Upper lobe of left lung (tissue), 4 donors: ENCODE measurements around the gene C2CD2L.

ENCODE experiments used
- CTCF ChIP-seq, 6 experiments: fragments of 450-650 bp in 4 of 6; fragments of 200-600 bp in 2 of 6; sonication (generic) in 2 of 6; IDR thresholded peaks; one replicate each; pipeline ENCODE4 v1.5.1; 2016 to 2019; ENCODE audit warnings: antibody characterized with exemption in 6 of 6
- EP300 ChIP-seq, 4 donors: sonication (generic); formaldehyde crosslinking; IDR thresholded peaks; one replicate each; pipeline ENCODE4 v1.5.1; 2017; ENCODE audit warnings: antibody characterized with exemption in 4 of 4, control low read depth in 2 of 4
- POLR2A ChIP-seq, 4 donors: fragments of 450-650 bp; IDR thresholded peaks; one replicate each; pipeline ENCODE4 v1.5.1; 2016 to 2017; ENCODE audit warnings: antibody characterized with exemption in 4 of 4, mild to moderate bottlenecking in 2 of 4
- POLR2AphosphoS5 ChIP-seq, 2 donors: sonication (generic); formaldehyde crosslinking; IDR thresholded peaks; one replicate each; pipeline ENCODE4 v1.5.1; 2017; ENCODE audit warnings: antibody characterized with exemption in 2 of 2

- TF ChIP-seq CTCF (IDR thresholded peaks at IDR 0.05) = no peak
- TF ChIP-seq POLR2A (IDR thresholded peaks at IDR 0.05) = no peak
- TF ChIP-seq EP300 (IDR thresholded peaks at IDR 0.05) = no peak
- TF ChIP-seq POLR2AphosphoS5 (IDR thresholded peaks at IDR 0.05) = no peak
Measured at GRCh38 chr11:119126675-119127268, 19.6 kb downstream of the C2CD2L start.
